Sigmoid colon (tissue), 4 donors: Measurements from ENCODE around the gene PCID2.

Experiments
- EP300 ChIP-seq, 4 donors: sonication (generic); formaldehyde crosslinking; IDR thresholded peaks; one replicate each; pipeline ENCODE4 v1.6.1; 2017; ENCODE audit warnings: antibody characterized with exemption in 4 of 4
- POLR2A ChIP-seq, 2 donors: fragments of 450-650 bp; IDR thresholded peaks; one replicate each; pipeline ENCODE4 v1.6.1; 2016; ENCODE audit warnings: antibody characterized with exemption in 2 of 2, mild to moderate bottlenecking in 2 of 2, moderate library complexity in 2 of 2
- POLR2AphosphoS5 ChIP-seq, 4 donors: sonication (generic); formaldehyde crosslinking; IDR thresholded peaks; one replicate each; pipeline ENCODE4 v1.6.1; 2017; ENCODE audit warnings: antibody characterized with exemption in 4 of 4
- TF ChIP-seq, protein P1 (sequence below), 4 experiments: fragments of 450-650 bp in 3 of 4; fragments of 200-600 bp in 1 of 4; IDR thresholded peaks; one replicate each; pipeline ENCODE4 v1.5.1; 2016 to 2019; ENCODE audit warnings: antibody characterized with exemption in 4 of 4, mild to moderate bottlenecking in 3 of 4, moderate library complexity in 2 of 4

GRCh38 chr13:113153810-113154748, 54.4 kb downstream of the PCID2 start:
- TF ChIP-seq, protein P1, sequence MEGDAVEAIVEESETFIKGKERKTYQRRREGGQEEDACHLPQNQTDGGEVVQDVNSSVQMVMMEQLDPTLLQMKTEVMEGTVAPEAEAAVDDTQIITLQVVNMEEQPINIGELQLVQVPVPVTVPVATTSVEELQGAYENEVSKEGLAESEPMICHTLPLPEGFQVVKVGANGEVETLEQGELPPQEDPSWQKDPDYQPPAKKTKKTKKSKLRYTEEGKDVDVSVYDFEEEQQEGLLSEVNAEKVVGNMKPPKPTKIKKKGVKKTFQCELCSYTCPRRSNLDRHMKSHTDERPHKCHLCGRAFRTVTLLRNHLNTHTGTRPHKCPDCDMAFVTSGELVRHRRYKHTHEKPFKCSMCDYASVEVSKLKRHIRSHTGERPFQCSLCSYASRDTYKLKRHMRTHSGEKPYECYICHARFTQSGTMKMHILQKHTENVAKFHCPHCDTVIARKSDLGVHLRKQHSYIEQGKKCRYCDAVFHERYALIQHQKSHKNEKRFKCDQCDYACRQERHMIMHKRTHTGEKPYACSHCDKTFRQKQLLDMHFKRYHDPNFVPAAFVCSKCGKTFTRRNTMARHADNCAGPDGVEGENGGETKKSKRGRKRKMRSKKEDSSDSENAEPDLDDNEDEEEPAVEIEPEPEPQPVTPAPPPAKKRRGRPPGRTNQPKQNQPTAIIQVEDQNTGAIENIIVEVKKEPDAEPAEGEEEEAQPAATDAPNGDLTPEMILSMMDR (IDR thresholded peaks at IDR 0.05): no peak
- TF ChIP-seq POLR2A (IDR thresholded peaks at IDR 0.05) (peak; percentile 64 to 66), EP300 (IDR thresholded peaks at IDR 0.05) (no peak), POLR2AphosphoS5 (IDR thresholded peaks at IDR 0.05) (peak; percentile 93 to 96 (median 94))
